ENCODE data around the gene ASRGL1.

Gene ASRGL1

GRCh38 chr11:62392506-62392905 lies 55.3 kb downstream of the ASRGL1 start:
- no peak overlapping the region for H3K9ac ChIP-seq (ENCODE audit: low read length)
- H3K4me3 ChIP-seq (ENCODE audit: insufficient read depth, low read length, poor library complexity, severe bottlenecking), result no peak overlapping the region
- H3F3A ChIP-seq (ENCODE audit: insufficient read depth), result no peaks in the 10 kb centered on the region
- H3K27ac ChIP-seq (ENCODE audit: low read depth, low read length), result no peak overlapping the region
- TF ChIP-seq, protein P1, sequence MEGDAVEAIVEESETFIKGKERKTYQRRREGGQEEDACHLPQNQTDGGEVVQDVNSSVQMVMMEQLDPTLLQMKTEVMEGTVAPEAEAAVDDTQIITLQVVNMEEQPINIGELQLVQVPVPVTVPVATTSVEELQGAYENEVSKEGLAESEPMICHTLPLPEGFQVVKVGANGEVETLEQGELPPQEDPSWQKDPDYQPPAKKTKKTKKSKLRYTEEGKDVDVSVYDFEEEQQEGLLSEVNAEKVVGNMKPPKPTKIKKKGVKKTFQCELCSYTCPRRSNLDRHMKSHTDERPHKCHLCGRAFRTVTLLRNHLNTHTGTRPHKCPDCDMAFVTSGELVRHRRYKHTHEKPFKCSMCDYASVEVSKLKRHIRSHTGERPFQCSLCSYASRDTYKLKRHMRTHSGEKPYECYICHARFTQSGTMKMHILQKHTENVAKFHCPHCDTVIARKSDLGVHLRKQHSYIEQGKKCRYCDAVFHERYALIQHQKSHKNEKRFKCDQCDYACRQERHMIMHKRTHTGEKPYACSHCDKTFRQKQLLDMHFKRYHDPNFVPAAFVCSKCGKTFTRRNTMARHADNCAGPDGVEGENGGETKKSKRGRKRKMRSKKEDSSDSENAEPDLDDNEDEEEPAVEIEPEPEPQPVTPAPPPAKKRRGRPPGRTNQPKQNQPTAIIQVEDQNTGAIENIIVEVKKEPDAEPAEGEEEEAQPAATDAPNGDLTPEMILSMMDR (IDR thresholded peaks at IDR 0.05; ENCODE audit: insufficient read depth, low read length, poor library complexity, severe bottlenecking), result no peak
- no peak for TF ChIP-seq EZH2phosphoT487 (conservative IDR thresholded peaks at IDR 0.05; ENCODE audit: low read length)
- no peaks in the 10 kb centered on the region for H3K27me3 ChIP-seq (ENCODE audit: low read length)
- H3K4me2 ChIP-seq (ENCODE audit: low read depth, low read length, poor library complexity, severe bottlenecking), result no peak overlapping the region
- no peaks in the 10 kb centered on the region for H4K20me1 ChIP-seq (ENCODE audit: low read depth, low read length)
- H3K9me3 ChIP-seq (ENCODE audit: insufficient read depth, low read length), result no peaks in the 10 kb centered on the region
- no peaks in the 10 kb centered on the region for H3K36me3 ChIP-seq (ENCODE audit: low read length)
- H3K9me2 ChIP-seq (replicated peaks; ENCODE audit: insufficient read depth, low read length), result no peaks in the 10 kb centered on the region
- H3K79me2 ChIP-seq (ENCODE audit: insufficient read depth, low read length), result no peaks in the 10 kb centered on the region
- H2AFZ ChIP-seq (ENCODE audit: low read depth, low read length, severe bottlenecking), result no peak overlapping the region

DNA sequence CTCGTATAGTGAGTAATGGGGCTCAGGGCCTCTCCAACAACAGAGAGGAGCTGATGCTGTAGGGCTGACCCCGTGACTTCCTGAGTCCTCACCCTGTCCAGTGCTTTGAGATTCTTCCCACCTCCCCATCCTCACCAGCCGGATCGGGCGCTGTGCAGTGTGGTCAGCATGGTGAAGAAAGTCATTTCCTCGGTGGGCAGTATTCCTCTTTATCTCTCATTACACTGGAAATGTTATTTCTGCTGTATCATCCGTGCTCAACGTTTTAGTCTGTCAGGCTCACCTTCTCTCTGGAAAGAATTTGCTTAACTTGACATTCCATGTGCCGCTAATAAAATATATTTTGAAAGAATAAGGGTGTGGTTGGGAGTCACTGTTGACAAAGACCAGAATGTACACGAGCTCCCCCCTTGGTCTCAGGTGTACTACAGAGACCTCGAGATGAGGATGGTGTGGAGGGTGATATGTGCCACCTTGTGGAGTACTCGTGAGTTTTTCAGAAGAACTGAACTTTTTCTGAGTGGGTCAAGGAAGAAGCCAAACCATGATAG lies 55.9 kb downstream of the ASRGL1 start:
- H3K4me2 ChIP-seq (ENCODE audit: low read depth, low read length, poor library complexity, severe bottlenecking), result no peak overlapping the region
- no peak overlapping the region for H3K27ac ChIP-seq (ENCODE audit: low read depth, low read length)

GRCh38 chr11:62393735-62394134 lies 56.5 kb downstream of the ASRGL1 start:
- Histone ChIP-seq H3K79me2 (ENCODE audit: insufficient read depth, low read length) (no peaks in the 10 kb centered on the region), H3F3A (ENCODE audit: insufficient read depth) (no peaks in the 10 kb centered on the region), H3K9me3 (ENCODE audit: insufficient read depth, low read length) (no peaks in the 10 kb centered on the region), H4K20me1 (ENCODE audit: low read depth, low read length) (no peaks in the 10 kb centered on the region), H2AFZ (ENCODE audit: low read depth, low read length, severe bottlenecking) (no peak overlapping the region), H3K9me2 (replicated peaks; ENCODE audit: insufficient read depth, low read length) (no peaks in the 10 kb centered on the region), H3K27ac (ENCODE audit: low read depth, low read length) (no peak overlapping the region), H3K4me2 (ENCODE audit: low read depth, low read length, poor library complexity, severe bottlenecking) (no peak overlapping the region), H3K4me3 (ENCODE audit: insufficient read depth, low read length, poor library complexity, severe bottlenecking) (no peak overlapping the region), H3K27me3 (ENCODE audit: low read length) (no peaks in the 10 kb centered on the region), H3K36me3 (ENCODE audit: low read length) (no peaks in the 10 kb centered on the region), H3K9ac (ENCODE audit: low read length) (no peak overlapping the region)
- TF ChIP-seq EZH2phosphoT487 (conservative IDR thresholded peaks at IDR 0.05; ENCODE audit: low read length), result no peak
- TF ChIP-seq, protein P1 (IDR thresholded peaks at IDR 0.05; ENCODE audit: insufficient read depth, low read length, poor library complexity, severe bottlenecking), result no peak

More for the DNA sequence above, 55.9 kb downstream of the ASRGL1 start:
- Histone ChIP-seq H3K9me3 (ENCODE audit: insufficient read depth, low read length) (no peaks in the 10 kb centered on the region), H3K4me3 (ENCODE audit: insufficient read depth, low read length, poor library complexity, severe bottlenecking) (no peak overlapping the region), H3F3A (ENCODE audit: insufficient read depth) (no peaks in the 10 kb centered on the region), H4K20me1 (ENCODE audit: low read depth, low read length) (no peaks in the 10 kb centered on the region), H3K36me3 (ENCODE audit: low read length) (no peaks in the 10 kb centered on the region), H3K27me3 (ENCODE audit: low read length) (no peaks in the 10 kb centered on the region), H2AFZ (ENCODE audit: low read depth, low read length, severe bottlenecking) (no peak overlapping the region), H3K79me2 (ENCODE audit: insufficient read depth, low read length) (no peaks in the 10 kb centered on the region), H3K9me2 (replicated peaks; ENCODE audit: insufficient read depth, low read length) (no peaks in the 10 kb centered on the region), H3K9ac (ENCODE audit: low read length) (no peak overlapping the region)
- no peak for TF ChIP-seq EZH2phosphoT487 (conservative IDR thresholded peaks at IDR 0.05; ENCODE audit: low read length)
- TF ChIP-seq, protein P1 (IDR thresholded peaks at IDR 0.05; ENCODE audit: insufficient read depth, low read length, poor library complexity, severe bottlenecking), result peak; percentile 31

All from SU-DHL-6 (cell line).